ENCODE data around the gene SLC7A7.
A peak's percentile ranks its signal among the peaks of the same experiment; 100 is the strongest.

SLC7A7 gene

DNA sequence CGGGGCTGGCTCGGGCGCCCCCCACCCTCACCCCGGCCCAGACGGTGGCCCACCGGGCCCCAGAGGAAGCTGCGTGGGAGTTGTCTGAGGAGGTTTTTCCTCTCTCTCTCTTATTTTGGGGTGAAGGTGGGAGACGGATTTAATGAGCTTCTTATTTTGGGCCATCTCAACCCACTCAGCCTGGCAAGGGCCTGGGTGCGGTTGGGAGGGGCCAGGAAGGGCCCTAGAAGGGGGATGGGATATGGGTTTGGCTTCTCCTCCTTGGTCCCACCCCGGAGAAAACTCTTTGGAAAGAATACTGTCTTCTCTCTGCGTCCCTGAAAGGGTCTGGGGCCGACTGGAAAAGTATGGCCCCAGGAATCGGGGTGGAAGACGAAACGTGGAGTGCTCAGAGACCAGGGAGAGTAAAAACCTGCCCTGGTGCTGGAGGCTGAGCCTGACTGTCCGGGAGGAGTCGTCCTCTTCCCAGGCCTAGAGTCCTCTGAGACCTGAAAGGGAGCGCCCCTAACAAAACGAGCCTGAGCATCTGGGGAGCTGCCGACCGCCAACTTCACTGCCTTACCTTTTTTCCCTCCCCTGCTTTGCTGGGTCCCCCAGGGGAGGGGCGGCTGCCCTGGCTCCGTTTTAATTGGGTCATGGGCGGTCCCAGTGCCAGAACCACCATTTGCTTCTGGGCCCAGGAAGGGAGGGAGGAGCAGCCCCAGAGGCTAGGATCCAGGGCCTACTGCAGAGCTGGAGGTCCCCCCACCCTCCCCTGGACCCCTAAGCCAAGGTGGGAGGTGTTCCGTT is 22.7 kb upstream of the SLC7A7 start:
- in situ Hi-C loops (cut with MboI; ENCODE audit: low sequenced_read_pairs, unreplicated experiment) = no loop called here
- TF ChIP-seq, protein P1, sequence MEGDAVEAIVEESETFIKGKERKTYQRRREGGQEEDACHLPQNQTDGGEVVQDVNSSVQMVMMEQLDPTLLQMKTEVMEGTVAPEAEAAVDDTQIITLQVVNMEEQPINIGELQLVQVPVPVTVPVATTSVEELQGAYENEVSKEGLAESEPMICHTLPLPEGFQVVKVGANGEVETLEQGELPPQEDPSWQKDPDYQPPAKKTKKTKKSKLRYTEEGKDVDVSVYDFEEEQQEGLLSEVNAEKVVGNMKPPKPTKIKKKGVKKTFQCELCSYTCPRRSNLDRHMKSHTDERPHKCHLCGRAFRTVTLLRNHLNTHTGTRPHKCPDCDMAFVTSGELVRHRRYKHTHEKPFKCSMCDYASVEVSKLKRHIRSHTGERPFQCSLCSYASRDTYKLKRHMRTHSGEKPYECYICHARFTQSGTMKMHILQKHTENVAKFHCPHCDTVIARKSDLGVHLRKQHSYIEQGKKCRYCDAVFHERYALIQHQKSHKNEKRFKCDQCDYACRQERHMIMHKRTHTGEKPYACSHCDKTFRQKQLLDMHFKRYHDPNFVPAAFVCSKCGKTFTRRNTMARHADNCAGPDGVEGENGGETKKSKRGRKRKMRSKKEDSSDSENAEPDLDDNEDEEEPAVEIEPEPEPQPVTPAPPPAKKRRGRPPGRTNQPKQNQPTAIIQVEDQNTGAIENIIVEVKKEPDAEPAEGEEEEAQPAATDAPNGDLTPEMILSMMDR (IDR thresholded peaks at IDR 0.05; ENCODE audit: borderline replicate concordance, control extremely low read depth, extremely low read depth, insufficient read depth, missing control alignments) = no peak
- DNase-seq (ENCODE audit: low spot score) = peak; percentile 34

DNA sequence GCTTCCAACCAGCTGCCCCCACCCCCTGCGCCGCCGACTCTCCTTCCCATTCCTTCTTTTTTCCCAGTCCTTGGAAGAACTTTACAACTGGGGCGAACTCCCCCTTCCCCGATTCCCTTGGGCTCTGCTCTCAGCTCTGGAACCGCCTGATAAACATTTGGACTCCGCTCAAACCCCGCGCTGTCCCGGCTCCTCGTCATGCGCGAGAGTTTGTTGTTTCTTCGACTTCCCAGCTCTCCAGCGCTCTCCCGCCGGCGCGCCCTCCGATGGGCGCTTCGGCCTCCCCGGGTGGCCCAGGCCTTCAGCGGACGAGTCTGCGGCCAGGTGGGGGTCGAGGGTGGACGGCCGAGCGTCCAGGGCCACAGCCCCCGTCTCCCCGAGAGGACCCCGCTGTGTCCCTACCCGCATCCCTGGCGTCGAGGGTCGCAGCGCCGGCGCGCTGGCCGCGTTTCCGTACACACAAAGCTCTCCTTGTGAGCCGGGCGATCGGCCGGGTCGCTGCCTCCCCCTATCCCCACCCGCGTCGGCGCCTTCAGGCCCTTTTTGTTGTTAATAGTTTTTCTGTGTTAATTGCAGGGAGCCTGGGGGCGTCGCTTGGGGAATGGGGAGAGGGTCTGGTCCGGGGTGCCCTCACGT is 22.0 kb upstream of the SLC7A7 start:
- TF ChIP-seq, protein P1 (IDR thresholded peaks at IDR 0.05; ENCODE audit: borderline replicate concordance, control extremely low read depth, extremely low read depth, insufficient read depth, missing control alignments) = no peak
- no peak for DNase-seq (ENCODE audit: low spot score)
- in situ Hi-C loops (cut with MboI; ENCODE audit: low sequenced_read_pairs, unreplicated experiment) = no loop called here

DNA sequence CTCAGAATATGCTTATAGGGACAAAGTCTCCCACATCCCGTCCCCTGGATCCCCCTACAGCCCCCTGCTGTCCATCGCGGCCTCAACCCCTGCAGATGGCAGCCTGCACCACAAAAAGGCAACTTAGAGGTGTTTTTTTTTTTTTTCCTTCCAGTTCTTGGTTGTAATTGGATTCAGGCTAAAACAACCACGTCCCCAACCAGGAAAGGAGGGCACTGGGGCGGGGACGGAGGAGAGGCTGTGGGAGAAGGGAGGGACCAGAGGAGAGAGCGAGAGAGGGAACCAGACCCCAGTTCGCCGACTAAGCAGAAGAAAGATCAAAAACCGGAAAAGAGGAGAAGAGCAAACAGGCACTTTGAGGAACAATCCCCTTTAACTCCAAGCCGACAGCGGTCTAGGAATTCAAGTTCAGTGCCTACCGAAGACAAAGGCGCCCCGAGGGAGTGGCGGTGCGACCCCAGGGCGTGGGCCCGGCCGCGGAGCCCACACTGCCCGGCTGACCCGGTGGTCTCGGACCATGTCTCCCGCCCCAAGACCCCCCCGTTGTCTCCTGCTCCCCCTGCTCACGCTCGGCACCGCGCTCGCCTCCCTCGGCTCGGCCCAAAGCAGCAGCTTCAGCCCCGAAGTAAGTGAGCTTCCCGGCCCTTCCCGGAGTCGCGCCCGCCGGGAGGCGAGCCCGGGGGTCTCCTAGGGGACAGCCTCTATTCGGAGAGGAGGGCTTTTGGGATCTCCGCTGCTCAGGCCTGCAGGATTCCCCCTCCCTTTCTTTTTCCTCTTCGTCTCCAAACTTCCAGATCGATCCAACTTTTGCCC is 21.3 kb upstream of the SLC7A7 start, which contains the start of gene MMP14:
Gene MMP14, plus strand, starts transcription at position 285 of the 813 bp plus-strand sequence. Its CDS starts 233 bp downstream, at position 518.
- in situ Hi-C loops (cut with MboI; ENCODE audit: low sequenced_read_pairs, unreplicated experiment) = no loop called here
- TF ChIP-seq, protein P1 (IDR thresholded peaks at IDR 0.05; ENCODE audit: borderline replicate concordance, control extremely low read depth, extremely low read depth, insufficient read depth, missing control alignments) = no peak
- no peak for DNase-seq (ENCODE audit: low spot score)

DNA sequence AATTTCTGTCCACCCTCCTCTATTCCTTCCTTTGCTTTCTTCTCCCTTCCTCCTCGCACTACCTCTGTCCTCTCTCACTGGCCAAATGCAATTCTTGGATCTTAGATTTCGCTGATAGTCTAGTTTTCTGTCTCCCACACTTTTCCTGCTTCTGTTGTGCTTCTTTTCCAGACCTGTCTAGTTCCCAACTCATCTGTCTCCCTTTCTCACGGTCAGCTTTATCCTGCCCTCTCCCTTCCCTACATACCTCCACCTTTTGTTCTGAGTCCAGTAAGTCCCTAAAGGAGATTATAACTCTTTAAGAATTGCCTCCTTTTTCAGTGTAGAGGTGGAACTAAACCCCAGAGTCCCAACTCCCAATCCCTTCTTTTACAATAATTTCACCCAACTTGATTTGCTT is 20.3 kb upstream of the SLC7A7 start:
- TF ChIP-seq, protein P1 (IDR thresholded peaks at IDR 0.05; ENCODE audit: borderline replicate concordance, control extremely low read depth, extremely low read depth, insufficient read depth, missing control alignments) = no peak
- DNase-seq (ENCODE audit: low spot score) = no peak
- in situ Hi-C loops (cut with MboI; ENCODE audit: low sequenced_read_pairs, unreplicated experiment) = no loop called here

DNA sequence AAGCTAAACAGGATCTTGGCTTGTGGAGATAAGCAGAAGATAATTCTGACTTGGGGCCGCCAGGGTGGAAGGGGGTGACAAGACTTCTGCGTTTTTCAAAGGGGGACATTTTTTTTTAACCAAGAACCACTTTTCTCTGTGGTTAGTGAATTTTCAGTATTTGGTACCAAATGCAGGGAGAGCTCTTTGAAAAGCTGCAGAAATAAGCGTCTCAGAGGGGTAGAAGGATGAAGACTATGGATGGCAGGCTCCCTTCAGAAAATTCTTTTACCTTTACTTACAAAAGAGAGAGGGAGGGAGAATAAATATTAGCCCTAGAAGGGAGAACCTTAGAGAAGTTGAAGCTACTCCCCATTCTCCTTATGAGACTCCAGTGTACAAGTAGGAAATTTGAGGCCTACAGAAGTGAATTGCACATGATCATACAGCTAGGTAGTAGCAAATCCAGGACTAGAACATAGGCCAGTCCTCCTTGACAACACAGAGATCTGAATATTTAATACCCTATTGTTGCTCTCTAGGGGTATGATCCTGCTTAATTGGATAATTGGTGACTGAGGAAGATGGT is 15.3 kb upstream of the SLC7A7 start:
- TF ChIP-seq, protein P1 (IDR thresholded peaks at IDR 0.05; ENCODE audit: borderline replicate concordance, control extremely low read depth, extremely low read depth, insufficient read depth, missing control alignments) = no peak
- in situ Hi-C loops (cut with MboI; ENCODE audit: low sequenced_read_pairs, unreplicated experiment) = no loop called here

More for the DNA sequence above, 15.3 kb upstream of the SLC7A7 start:
- DNase-seq (ENCODE audit: low spot score) = no peak

Data from GM13976 (cell line).